Heart left ventricle (tissue), 16 donors: ENCODE results near the gene RNF224. TPM values are rescaled to one million over a fixed set of nuclear protein-coding genes. Genes with fewer than 3 reads are reported as not detected.

Experiments used
- ATAC-seq, 4 donors: fragments of 200-7000 bp; cut with Tn5 transposase; one replicate each; pipeline ENCODE4 v1.9.1; 2020 to 2022; ENCODE audit warnings: moderate library complexity in 4 of 4, mild to moderate bottlenecking in 3 of 4, moderate number of reproducible peaks in 1 of 4
- DNase-seq, 5 donors: peaks; one replicate each; pipeline ENCODE4 v3.0.0-alpha.2; 2020
- H3K27ac ChIP-seq, 12 donors: fragments of 200-600 bp; sonication (generic) in 4 of 12; one replicate each; pipeline versions ENCODE4 v1.5.0 to v1.8.0; 2016 to 2022; ENCODE audit warnings: mild to moderate bottlenecking in 2 of 12
- H3K27me3 ChIP-seq, 9 donors: fragments of 200-600 bp; sonication (generic) in 2 of 9; one replicate each; pipeline versions ENCODE4 v1.5.1 to v1.8.0; 2016 to 2022; ENCODE audit warnings: mild to moderate bottlenecking in 3 of 9
- H3K36me3 ChIP-seq, 9 donors: fragments of 200-600 bp; sonication (generic) in 2 of 9; one replicate each; pipeline versions ENCODE4 v1.5.0 to v1.8.0; 2018 to 2022; ENCODE audit warnings: mild to moderate bottlenecking in 2 of 9
- H3K4me1 ChIP-seq, 12 donors: fragments of 200-600 bp; sonication (generic) in 4 of 12; one replicate each; pipeline versions ENCODE4 v1.5.0 to v1.8.0; 2016 to 2022; ENCODE audit warnings: mild to moderate bottlenecking in 3 of 12
- H3K4me3 ChIP-seq, 12 donors: fragments of 200-600 bp; sonication (generic) in 4 of 12; one replicate each; pipeline versions ENCODE4 v1.5.0 to v1.8.0; 2017 to 2022; ENCODE audit warnings: mild to moderate bottlenecking in 9 of 12, moderate library complexity in 4 of 12
- H3K9me3 ChIP-seq, 12 donors: fragments of 200-600 bp; sonication (generic) in 4 of 12; one replicate each; pipeline versions ENCODE4 v1.5.0 to v1.8.0; 2016 to 2022; ENCODE audit warnings: mild to moderate bottlenecking in 1 of 12
- CTCF ChIP-seq, 12 donors: fragments of 200-600 bp; sonication (generic) in 4 of 12; IDR thresholded peaks; one replicate each; pipeline versions ENCODE4 v1.5.0 to v1.8.0; 2018 to 2022; ENCODE audit warnings: antibody characterized with exemption in 12 of 12, mild to moderate bottlenecking in 5 of 12
- POLR2A ChIP-seq, 2 donors: fragments of 450-650 bp; IDR thresholded peaks; one replicate each; pipeline ENCODE4 v1.6.1; 2017; ENCODE audit warnings: antibody characterized with exemption in 2 of 2, mild to moderate bottlenecking in 2 of 2, moderate library complexity in 2 of 2
- WGBS, 4 donors: extraction: QIAGEN DNeasy Blood & Tissue Kit in 2 of 4; methylation state at CpG; one replicate each; pipeline versions ENCODE4 v1.1.5 to v1.1.7; 2013 to 2018; 5-methylcytosine and 5-hydroxymethylcytosine counted together
- intact Hi-C, 10 donors: fragments of 100-400 bp; cut with DNase I; formaldehyde crosslinking; loops; one replicate each; pipeline versions ENCODE4 v1.11.1 to v1.14.2; 2022
- polyA plus RNA-seq, 2 donors: library from polyadenylated mRNA; stranded (reverse); fragments of 200-250 nt; gene quantifications; one replicate each; pipeline ENCODE4 v1.2.3, GENCODE V29; 2013
- total RNA-seq, 9 donors: library from RNA; depleted of rRNA in 2 of 9; stranded (reverse); fragments of >200 nt in 2 of 9; fragmentation: NEBNext Ultra II Directional in 3 of 9; extraction: Animal tissue kit (Norgen Biotek cat#: 25700) in 3 of 9; gene quantifications; one replicate each; pipeline versions ENCODE4 v1.1.0 to v1.2.4, GENCODE V29; 2016 to 2023
- donor health status: ischemic (EF 13 %, LVEDD 7.1; RV severe dilation, severe dysfunction).
- donor health status: healthy with polysubstance abuse.
- donor health status: DM: no; HTN: yes; CAD: no.
- donor health status: DM: no; HTN: no; CAD: no.
- donor health status: ischemic (EF 25% LVEDD 6.9; RV normal size, moderate dysfunction).
- donor health status: ischemic (EF 25% LVEDD 5.7; RV mildly dilated, moderate dysfunction).
- donor health status: healthy.
- donor health status: DM: yes; HTN: yes; CAD: no.
- donor health status: ischemic (EF 35%, LVEDD 5.7; RV mildly dilated, moderate dysfunction).
- donor health status: nonischemic (EF 11% LVEDD 7.7; RV severe dilation, severe dysfunction).
- donor health status: DM: yes; HTN: yes; CAD: no.
- donor health status: PGD.
- donor health status: ischemic (EF 29% LVEDD 5.4; RV normal size, mild dysfunction).
- donor health status: nonischemic (EF 23%, LVEDD 6.1; RV moderate dilation, normal function).

The RNF224 gene
- total and polyA plus RNA-seq, 11 donors = not detected

- ATAC-seq = no peak
- no peak overlapping the region for H3K27ac ChIP-seq
- no peak overlapping the region for H3K4me3 ChIP-seq
- TF ChIP-seq POLR2A (IDR thresholded peaks at IDR 0.05) = no peak
- no peak for TF ChIP-seq CTCF (IDR thresholded peaks at IDR 0.05)
- intact Hi-C loops = loop anchor here in 1 of 10 donors (10.0 kb wide), 1 partner anchor 447 kb away; no protein-coding TSS in a partner anchor
- peaks cover 8 to 56% (median 38%) of the 10 kb centered on the region in 9 donors for H3K27me3 ChIP-seq
- no peak for DNase-seq
- no peaks in the 10 kb centered on the region for H3K36me3 ChIP-seq
- 72 to 89% (median 82%) methylated on average over 13 to 23 of the region's 23 CpGs for WGBS, 4 donors
- peaks cover 0 to 14% (median 9%) of the 10 kb centered on the region in 12 donors for H3K4me1 ChIP-seq
- H3K9me3 ChIP-seq = no peaks in the 10 kb centered on the region
These were observed 4.2 kb downstream of the RNF224 start for GRCh38 chr9:137231372-137232039.

GRCh38 chr9:137232101-137232500 lies 4.8 kb downstream of the RNF224 start:
- 52 to 70% (median 62%) methylated on average over 7 to 10 of the region's 10 CpGs for WGBS, 4 donors

GRCh38 chr9:137232510-137232909 lies 5.2 kb downstream of the RNF224 start:
- WGBS, 4 donors = 61 to 80% (median 72%) methylated on average over 20 to 24 of the region's 24 CpGs
- H3K9me3 ChIP-seq = no peaks in the 10 kb centered on the region
- no peaks in the 10 kb centered on the region for H3K36me3 ChIP-seq
- TF ChIP-seq POLR2A (IDR thresholded peaks at IDR 0.05) (no peak), CTCF (IDR thresholded peaks at IDR 0.05) (no peak)
- ATAC-seq (no peak), DNase-seq (no peak)
- H3K27me3 ChIP-seq = peaks cover 8 to 56% (median 38%) of the 10 kb centered on the region in 9 donors
- H3K27ac ChIP-seq = no peak overlapping the region
- H3K4me3 ChIP-seq = no peak overlapping the region
- intact Hi-C loops = loop anchor here in 1 of 10 donors (10.0 kb wide), 1 partner anchor 448 kb away; no protein-coding TSS in a partner anchor
- H3K4me1 ChIP-seq = peaks cover 0 to 20% (median 14%) of the 10 kb centered on the region in 12 donors

More at GRCh38 chr9:137232101-137232500, 4.8 kb downstream of the RNF224 start:
- no peak for ATAC-seq
- no peaks in the 10 kb centered on the region for H3K36me3 ChIP-seq
- no peak for DNase-seq
- H3K4me1 ChIP-seq = peaks cover 0 to 20% (median 14%) of the 10 kb centered on the region in 12 donors
- intact Hi-C loops = loop anchor here in 1 of 10 donors (10.0 kb wide), 1 partner anchor 447 kb away; no protein-coding TSS in a partner anchor
- H3K27me3 ChIP-seq = peaks cover 8 to 56% (median 38%) of the 10 kb centered on the region in 9 donors
- TF ChIP-seq CTCF (IDR thresholded peaks at IDR 0.05) (no peak), POLR2A (IDR thresholded peaks at IDR 0.05) (no peak)
- H3K27ac ChIP-seq = no peak overlapping the region
- H3K9me3 ChIP-seq = no peaks in the 10 kb centered on the region
- H3K4me3 ChIP-seq = no peak overlapping the region

GRCh38 chr9:137233143-137233980 lies 6.1 kb downstream of the RNF224 start:
- TF ChIP-seq POLR2A (IDR thresholded peaks at IDR 0.05) (no peak), CTCF (IDR thresholded peaks at IDR 0.05) (no peak)
- Histone ChIP-seq H3K27me3 (peaks cover 8 to 51% (median 36%) of the 10 kb centered on the region in 9 donors), H3K36me3 (no peaks in the 10 kb centered on the region), H3K27ac (no peak overlapping the region), H3K4me1 (peaks cover 0 to 27% (median 15%) of the 10 kb centered on the region in 12 donors), H3K4me3 (no peak overlapping the region), H3K9me3 (no peaks in the 10 kb centered on the region)
- 68 to 83% (median 78%) methylated on average over 14 to 40 of the region's 40 CpGs for WGBS, 4 donors
- DNase-seq = no peak
- no peak for ATAC-seq
- intact Hi-C loops = loop anchor here in 1 of 10 donors (10.0 kb wide), 1 partner anchor 449 kb away; no protein-coding TSS in a partner anchor
